ENCODE results near the gene CPEB4. TPM values are rescaled to one million over a fixed set of nuclear protein-coding genes. Genes with fewer than 3 reads are reported as not detected.

The CPEB4 gene
- total RNA-seq, 1 experiment from 2014 or later, result 8.7 TPM

GRCh38 chr5:174010365-174010764 is 122.2 kb downstream of the CPEB4 start:
- Histone ChIP-seq H3K56ac (ENCODE audit: insufficient read length, low read depth, low read length) (no peak overlapping the region), H3K14ac (ENCODE audit: insufficient read depth, low read length) (no peak overlapping the region), H3K23me2 (ENCODE audit: insufficient read length, low read depth, low read length, poor library complexity, severe bottlenecking) (no peaks in the 10 kb centered on the region), H4K5ac (ENCODE audit: insufficient read length, low read depth, low read length) (no peak overlapping the region), H3K18ac (ENCODE audit: insufficient read length, low read depth, low read length) (no peak overlapping the region), H2BK12ac (ENCODE audit: insufficient read length, low read depth, low read length) (no peak overlapping the region), H4K8ac (replicated peaks; ENCODE audit: insufficient read length, low read depth, low read length) (no peak overlapping the region), H3K4me2 (ENCODE audit: insufficient read depth, insufficient read length, low read length) (no peak overlapping the region), H3T11ph (ENCODE audit: low read length) (no peak overlapping the region), H4K20me1 (ENCODE audit: control insufficient read depth, insufficient read depth, insufficient read length) (no peaks in the 10 kb centered on the region), H3K23ac (ENCODE audit: insufficient read length, low read depth, low read length) (no peak overlapping the region), H2BK20ac (ENCODE audit: low read depth, low read length, poor library complexity, severe bottlenecking) (no peak overlapping the region), H4K91ac (ENCODE audit: insufficient read length, low read depth, low read length) (no peak overlapping the region), H3K27me3 (ENCODE audit: insufficient read depth, low read length) (no peaks in the 10 kb centered on the region), H3K4ac (ENCODE audit: low read depth, low read length) (no peak overlapping the region), H3K9ac (ENCODE audit: extremely low read depth, insufficient read length, low read length) (no peak overlapping the region), H2BK15ac (ENCODE audit: low read depth, low read length) (no peak overlapping the region), H3K9me3 (ENCODE audit: control insufficient read depth, low read depth, low read length) (no peaks in the 10 kb centered on the region), H3K4me1 (ENCODE audit: insufficient read depth, low read length) (no peaks in the 10 kb centered on the region), H2AK5ac (ENCODE audit: insufficient read length, low read length) (no peak overlapping the region), H3K79me2 (ENCODE audit: insufficient read depth, low read length) (no peaks in the 10 kb centered on the region), H2BK120ac (ENCODE audit: low read depth, low read length, poor library complexity, severe bottlenecking) (no peak overlapping the region), H3K27ac (ENCODE audit: insufficient read length, low read depth, low read length) (no peak overlapping the region), H2AFZ (ENCODE audit: low read length) (no peak overlapping the region), H3K79me1 (ENCODE audit: insufficient read depth, low read depth, low read length, poor library complexity, severe bottlenecking) (no peaks in the 10 kb centered on the region), H2BK5ac (ENCODE audit: insufficient read length, low read length) (no peak overlapping the region)
- no CpG with 5 or more reads among the region's 1 CpG for WGBS (ENCODE audit: extremely low coverage, insufficient read length, low lambda C conversion rate)
- H3K9me3 Mint-ChIP-seq, result peaks cover 4 to 10% of the 10 kb centered on the region in 2 experiments; a peak in 3 of 5 replicates
- H3K27me3 Mint-ChIP-seq (ENCODE audit: low read depth), result peaks cover 6% of the 10 kb centered on the region
- TF ChIP-seq CTCF (conservative IDR thresholded peaks at IDR 0.05), result no peak
- DNase-seq, result no peak
- H3K4me1 Mint-ChIP-seq, result no peaks in the 10 kb centered on the region
- no peak overlapping the region for H3K4me3 Mint-ChIP-seq
- H3K36me3 Mint-ChIP-seq (ENCODE audit: insufficient read depth in 1 of 3, low read depth in 3 of 3), result peaks cover 0 to 3% (median 0%) of the 10 kb centered on the region in 3 experiments; a peak in 1 of 7 replicates
- no peak overlapping the region; a peak in 1 of 7 replicates for H3K27ac Mint-ChIP-seq

Data from H9 (cell line).